Stimulated activated CD4-positive, alpha-beta T cell treated with anti-CD3 and anti-CD28 coated beads, TNF-alpha, amount 100 ng/mL, for 4 hours (primary cell): ENCODE measurements around the gene ARMC6.
"Not testable (repeated sequence)": the region's sequence is repeated elsewhere in the genome, so short reads cannot be mapped to it uniquely, and the experiment has no call there.

Source experiments
- DNase-seq, 3 experiments: peaks; one replicate each; pipeline ENCODE4 v3.0.0-alpha.2; 2020; ENCODE audit warnings: low read depth in 3 of 3

Gene ARMC6

GRCh38 chr19:19106938-19107337 is 73.5 kb downstream of the ARMC6 start:
- DNase-seq = not testable (repeated sequence)

- DNase-seq = no peak
Measured at GRCh38 chr19:19107654-19108053, 74.3 kb downstream of the ARMC6 start.
